Heart right ventricle (tissue), 16 donors: Measurements from ENCODE around the gene SRP72. TPM values are rescaled to one million over a fixed set of nuclear protein-coding genes. Genes with fewer than 3 reads are reported as not detected.
"Not testable (repeated sequence)": the region's sequence is repeated elsewhere in the genome, so short reads cannot be mapped to it uniquely, and the experiment has no call there.

ENCODE experiments used
- ATAC-seq, 8 donors: fragments of 200-7000 bp; cut with Tn5 transposase; one replicate each; pipeline ENCODE4 v1.9.1; 2020; ENCODE audit warnings: mild to moderate bottlenecking in 8 of 8, moderate library complexity in 8 of 8, moderate number of reproducible peaks in 1 of 8
- DNase-seq, 2 donors: peaks; one replicate each; pipeline ENCODE4 v3.0.0-alpha.2; 2020
- H3K27ac ChIP-seq, 10 donors: fragments of 200-600 bp; sonication (generic) in 2 of 10; one replicate each; pipeline versions ENCODE4 v1.5.0 to v1.8.0; 2020 to 2022; ENCODE audit warnings: mild to moderate bottlenecking in 3 of 10
- H3K27me3 ChIP-seq, 7 donors: fragments of 200-600 bp; one replicate each; pipeline ENCODE4 v1.8.0; 2021 to 2022; ENCODE audit warnings: mild to moderate bottlenecking in 2 of 7
- H3K36me3 ChIP-seq, 9 donors: fragments of 200-600 bp; sonication (generic) in 1 of 9; one replicate each; pipeline versions ENCODE4 v1.5.0 to v1.8.0; 2020 to 2022; ENCODE audit warnings: mild to moderate bottlenecking in 2 of 9
- H3K4me1 ChIP-seq, 9 donors: fragments of 200-600 bp; sonication (generic) in 1 of 9; one replicate each; pipeline versions ENCODE4 v1.5.0 to v1.8.0; 2020 to 2022; ENCODE audit warnings: mild to moderate bottlenecking in 4 of 9
- H3K4me3 ChIP-seq, 10 donors: fragments of 200-600 bp; sonication (generic) in 2 of 10; one replicate each; pipeline versions ENCODE4 v1.5.0 to v1.8.0; 2020 to 2022; ENCODE audit warnings: mild to moderate bottlenecking in 7 of 10, moderate library complexity in 2 of 10
- H3K9me3 ChIP-seq, 11 donors: fragments of 200-600 bp in 10 of 11; sonication (generic) in 2 of 11; one replicate each; pipeline versions ENCODE4 v1.5.0 to v1.8.0; 2013 to 2022; ENCODE audit warnings: mild to moderate bottlenecking in 2 of 11, control low read depth in 1 of 11, moderate library complexity in 1 of 11
- WGBS, 2 donors: extraction: QIAGEN DNeasy Blood & Tissue Kit; methylation state at CpG; one replicate each; pipeline ENCODE4 v1.1.7; 2013; ENCODE audit warnings: inconsistent platforms in 1 of 2; 5-methylcytosine and 5-hydroxymethylcytosine counted together
- intact Hi-C, 10 donors: fragments of 100-400 bp; cut with DNase I; formaldehyde crosslinking; loops; one replicate each; pipeline versions ENCODE4 v1.11.1 to v1.14.2; 2022
- polyA plus RNA-seq, 2 donors: library from polyadenylated mRNA; stranded (reverse); fragments of 200-250 nt; gene quantifications; one replicate each; pipeline ENCODE4 v1.2.3, GENCODE V29; 2013
- total RNA-seq, 10 donors: library from RNA; stranded (reverse); fragmentation: NEBNext Ultra II Directional in 3 of 10; extraction: Animal tissue kit (Norgen Biotek cat#: 25700) in 3 of 10; gene quantifications; one replicate each; pipeline versions ENCODE4 v1.2.1 to v1.2.4, GENCODE V29; 2021 to 2023
- TF ChIP-seq, protein P1 (sequence below), 9 donors: fragments of 200-600 bp; sonication (generic) in 2 of 9; IDR thresholded peaks; one replicate each; pipeline versions ENCODE4 v1.5.0 to v1.8.0; 2021 to 2022; ENCODE audit warnings: antibody characterized with exemption in 9 of 9, mild to moderate bottlenecking in 5 of 9, moderate library complexity in 1 of 9
- donor health status: Arrhythmogenic right ventricular cardiomyopathy.
- donor health status: ischemic (EF 13 %, LVEDD 7.1; RV severe dilation, severe dysfunction).
- donor health status: healthy with polysubstance abuse.
- donor health status: DM: no; HTN: yes; CAD: no.
- donor health status: DM: no; HTN: no; CAD: no.
- donor health status: ischemic (EF 25% LVEDD 6.9; RV normal size, moderate dysfunction).
- donor health status: ischemic (EF 25% LVEDD 5.7; RV mildly dilated, moderate dysfunction).
- donor health status: healthy.
- donor health status: DM: yes; HTN: yes; CAD: no.
- donor health status: Ischemic cardiomyopathy.
- donor health status: ischemic (EF 35%, LVEDD 5.7; RV mildly dilated, moderate dysfunction).
- donor health status: nonischemic (EF 11% LVEDD 7.7; RV severe dilation, severe dysfunction).
- donor health status: DM: yes; HTN: yes; CAD: no.
- donor health status: PGD.
- donor health status: ischemic (EF 29% LVEDD 5.4; RV normal size, mild dysfunction).
- donor health status: nonischemic (EF 23%, LVEDD 6.1; RV moderate dilation, normal function).

The SRP72 gene
- total and polyA plus RNA-seq, 12 donors, result 22.8 to 54.5 (median 40.6) TPM

DNA sequence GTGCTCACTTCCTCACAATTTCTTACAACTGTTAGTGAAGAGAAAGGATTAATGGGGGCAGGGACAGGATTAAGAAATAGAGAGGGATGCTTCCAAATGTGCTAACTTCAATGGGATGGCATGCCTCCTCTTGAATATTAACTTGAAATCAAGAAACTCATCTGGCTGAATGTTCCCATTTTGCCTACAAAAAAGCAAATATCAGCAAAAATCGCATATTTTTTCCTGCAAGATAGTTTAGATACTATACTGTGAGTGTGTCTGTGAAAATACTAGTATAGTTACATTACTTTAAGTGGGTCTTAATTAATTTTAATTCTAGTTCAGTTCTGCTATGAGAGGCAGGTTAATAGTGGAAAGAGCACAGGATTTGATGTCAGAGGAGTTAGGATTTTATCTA, 26.4 kb upstream of the SRP72 start:
- H3K9me3 ChIP-seq, result no peaks in the 10 kb centered on the region
- 90 to 98% methylated on average over 1 of the region's 1 CpG for WGBS, 2 donors
- no peak overlapping the region for H3K27ac ChIP-seq
- TF ChIP-seq, protein P1, sequence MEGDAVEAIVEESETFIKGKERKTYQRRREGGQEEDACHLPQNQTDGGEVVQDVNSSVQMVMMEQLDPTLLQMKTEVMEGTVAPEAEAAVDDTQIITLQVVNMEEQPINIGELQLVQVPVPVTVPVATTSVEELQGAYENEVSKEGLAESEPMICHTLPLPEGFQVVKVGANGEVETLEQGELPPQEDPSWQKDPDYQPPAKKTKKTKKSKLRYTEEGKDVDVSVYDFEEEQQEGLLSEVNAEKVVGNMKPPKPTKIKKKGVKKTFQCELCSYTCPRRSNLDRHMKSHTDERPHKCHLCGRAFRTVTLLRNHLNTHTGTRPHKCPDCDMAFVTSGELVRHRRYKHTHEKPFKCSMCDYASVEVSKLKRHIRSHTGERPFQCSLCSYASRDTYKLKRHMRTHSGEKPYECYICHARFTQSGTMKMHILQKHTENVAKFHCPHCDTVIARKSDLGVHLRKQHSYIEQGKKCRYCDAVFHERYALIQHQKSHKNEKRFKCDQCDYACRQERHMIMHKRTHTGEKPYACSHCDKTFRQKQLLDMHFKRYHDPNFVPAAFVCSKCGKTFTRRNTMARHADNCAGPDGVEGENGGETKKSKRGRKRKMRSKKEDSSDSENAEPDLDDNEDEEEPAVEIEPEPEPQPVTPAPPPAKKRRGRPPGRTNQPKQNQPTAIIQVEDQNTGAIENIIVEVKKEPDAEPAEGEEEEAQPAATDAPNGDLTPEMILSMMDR (IDR thresholded peaks at IDR 0.05), result no peak
- ATAC-seq (no peak), DNase-seq (no peak)
- peaks cover 0 to 32% (median 0%) of the 10 kb centered on the region in 9 donors for H3K36me3 ChIP-seq
- no peak overlapping the region for H3K4me3 ChIP-seq
- H3K27me3 ChIP-seq, result no peaks in the 10 kb centered on the region
- H3K4me1 ChIP-seq, result peaks cover 0 to 16% (median 9%) of the 10 kb centered on the region in 9 donors
- intact Hi-C loops, result no loop called here

DNA sequence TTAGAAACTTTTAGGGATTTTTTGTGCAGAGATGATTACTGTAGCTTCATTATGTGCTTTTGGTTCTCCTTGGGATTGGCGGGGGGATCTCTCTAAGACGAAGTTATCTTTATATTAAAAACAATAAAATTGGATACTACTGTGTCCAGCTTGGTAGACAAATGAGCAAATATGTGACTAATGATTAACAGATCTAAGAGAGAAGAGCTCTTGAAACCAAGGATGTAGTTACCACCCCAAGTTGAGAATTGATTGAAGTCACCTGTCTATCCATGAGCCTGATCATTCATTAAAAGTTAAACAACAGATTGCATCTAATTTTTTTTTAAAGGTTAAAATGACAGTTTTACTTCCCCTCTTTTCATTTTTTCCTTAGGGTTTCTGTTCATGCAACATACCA, 22.7 kb upstream of the SRP72 start:
- intact Hi-C loops, result no loop called here
- Histone ChIP-seq H3K27ac (no peak overlapping the region), H3K27me3 (no peaks in the 10 kb centered on the region), H3K4me1 (no peaks in the 10 kb centered on the region), H3K4me3 (no peak overlapping the region), H3K9me3 (no peaks in the 10 kb centered on the region), H3K36me3 (peaks cover 0 to 67% (median 0%) of the 10 kb centered on the region in 9 donors)
- TF ChIP-seq, protein P1 (IDR thresholded peaks at IDR 0.05), result no peak
- WGBS, 2 donors, result 95 to 96% methylated on average over 2 of the region's 2 CpGs
- ATAC-seq (no peak), DNase-seq (no peak)

DNA sequence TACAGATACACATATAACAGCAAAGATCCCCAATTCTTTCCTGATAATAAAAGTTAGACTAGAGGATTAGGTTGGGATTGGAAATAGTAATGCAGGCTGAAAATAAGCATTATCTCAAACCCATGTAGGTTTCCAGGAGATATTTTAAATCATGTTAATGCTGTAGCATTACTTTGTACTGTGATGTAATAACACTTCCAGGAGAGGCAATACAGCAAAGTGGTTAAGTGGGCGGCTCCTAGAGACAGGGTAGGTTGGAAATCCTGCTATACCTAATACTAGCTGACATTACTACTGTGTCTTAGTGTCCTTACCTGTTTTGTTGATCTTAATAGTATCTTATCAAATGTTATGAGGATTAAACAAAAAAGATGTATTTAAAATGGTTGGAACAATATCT, 21.7 kb upstream of the SRP72 start:
- Histone ChIP-seq H3K4me3 (no peak overlapping the region), H3K9me3 (no peaks in the 10 kb centered on the region), H3K27me3 (no peaks in the 10 kb centered on the region), H3K27ac (no peak overlapping the region), H3K4me1 (no peaks in the 10 kb centered on the region), H3K36me3 (peaks cover 0 to 76% (median 7%) of the 10 kb centered on the region in 9 donors)
- WGBS, 2 donors, result 96 to 98% methylated on average over 1 of the region's 1 CpG
- DNase-seq (no peak), ATAC-seq (no peak)
- TF ChIP-seq, protein P1 (IDR thresholded peaks at IDR 0.05), result no peak
- intact Hi-C loops, result no loop called here

DNA sequence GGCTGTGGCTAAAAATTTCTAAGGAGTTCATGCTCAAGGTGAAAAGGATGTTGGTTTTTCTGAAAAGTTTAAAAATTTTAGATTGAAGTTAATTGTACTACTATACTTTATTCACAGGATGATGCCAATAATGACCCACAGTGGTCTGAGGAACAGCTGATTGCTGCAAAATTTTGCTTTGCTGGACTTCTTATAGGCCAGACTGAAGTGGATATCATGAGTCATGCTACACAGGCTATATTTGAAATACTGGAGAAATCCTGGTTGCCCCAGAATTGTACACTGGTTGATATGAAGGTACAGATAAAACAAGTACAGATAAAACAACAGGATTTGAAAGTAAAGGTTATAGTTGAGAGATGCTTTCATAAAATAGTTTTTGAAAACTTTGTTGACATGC, 19.1 kb upstream of the SRP72 start:
- H3K27me3 ChIP-seq, result no peaks in the 10 kb centered on the region
- intact Hi-C loops, result no loop called here
- TF ChIP-seq, protein P1 (IDR thresholded peaks at IDR 0.05), result no peak
- no peaks in the 10 kb centered on the region for H3K4me1 ChIP-seq
- H3K27ac ChIP-seq, result no peak overlapping the region
- no peak for ATAC-seq
- DNase-seq, result no peak
- no peak overlapping the region for H3K4me3 ChIP-seq
- no peaks in the 10 kb centered on the region for H3K9me3 ChIP-seq
- peaks cover 0 to 84% (median 10%) of the 10 kb centered on the region in 9 donors for H3K36me3 ChIP-seq

DNA sequence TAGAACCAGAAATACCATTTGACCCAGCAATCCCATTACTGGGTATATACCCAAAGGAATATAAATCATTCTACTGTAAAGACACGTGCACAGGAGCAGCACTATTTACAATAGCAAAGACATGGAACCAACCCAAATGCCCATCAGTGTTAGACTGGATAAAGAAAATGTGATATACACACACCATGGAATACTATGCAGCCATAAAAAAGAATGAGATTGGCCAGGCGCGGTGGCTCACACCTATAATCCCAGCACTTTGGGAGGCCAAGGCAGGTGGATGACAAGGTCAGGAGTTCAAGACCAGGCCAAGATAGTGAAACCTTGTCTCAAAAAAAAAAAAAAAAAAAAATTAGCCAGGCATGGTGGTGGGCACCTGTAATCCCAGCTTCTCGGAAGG, 17.9 kb upstream of the SRP72 start:
- H3K4me1 ChIP-seq, ATAC-seq, H3K27me3 ChIP-seq, intact Hi-C loops, H3K4me3 ChIP-seq, DNase-seq, H3K27ac ChIP-seq, H3K9me3 ChIP-seq: not testable (repeated sequence)
- WGBS, 2 donors, result 99% methylated on average over 4 of the region's 4 CpGs
- peaks cover 0 to 91% (median 10%) of the 10 kb centered on the region in 9 donors for H3K36me3 ChIP-seq
